ENCODE measurements around the gene CNPY4. TPM values are rescaled to one million over a fixed set of nuclear protein-coding genes. Genes with fewer than 3 reads are reported as not detected.

Gene CNPY4
- total RNA-seq, 1 experiment from 2014 or later = 10.4 TPM

GRCh38 chr7:100075418-100075817, 44.0 kb upstream of the CNPY4 start:
- H2AK5ac ChIP-seq (ENCODE audit: insufficient read length, low read length) = no peak overlapping the region
- H3K4me1 Mint-ChIP-seq = peaks cover 5 to 8% of the 10 kb centered on the region in 2 experiments
- H3K18ac ChIP-seq (ENCODE audit: insufficient read length, low read depth, low read length) = no peak overlapping the region
- H2AFZ ChIP-seq (ENCODE audit: low read length) = no peak overlapping the region
- H3K27me3 Mint-ChIP-seq (ENCODE audit: low read depth) = peaks cover 5% of the 10 kb centered on the region; the same call in 1 of the 2 replicates
- H4K91ac ChIP-seq (ENCODE audit: insufficient read length, low read depth, low read length) = no peak overlapping the region
- H4K8ac ChIP-seq (replicated peaks; ENCODE audit: insufficient read length, low read depth, low read length) = no peak overlapping the region
- H3K9me3 Mint-ChIP-seq = peaks cover 66 to 88% of the 10 kb centered on the region in 2 experiments
- H3K4me3 Mint-ChIP-seq = no peak overlapping the region
- H3K4me1 ChIP-seq (ENCODE audit: insufficient read depth, low read length) = peaks cover 3% of the 10 kb centered on the region; the same call in 1 of the 2 replicates
- no peak overlapping the region for H3K4me2 ChIP-seq (ENCODE audit: insufficient read depth, insufficient read length, low read length)
- H2BK120ac ChIP-seq (ENCODE audit: low read depth, low read length, poor library complexity, severe bottlenecking) = no peak overlapping the region
- H3T11ph ChIP-seq (ENCODE audit: low read length) = no peak overlapping the region
- H3K23me2 ChIP-seq (ENCODE audit: insufficient read length, low read depth, low read length, poor library complexity, severe bottlenecking) = peaks cover under 1% of the 10 kb centered on the region
- no peak for TF ChIP-seq CTCF (conservative IDR thresholded peaks at IDR 0.05)
- H3K23ac ChIP-seq (ENCODE audit: insufficient read length, low read depth, low read length) = no peak overlapping the region
- no peak overlapping the region for H2BK20ac ChIP-seq (ENCODE audit: low read depth, low read length, poor library complexity, severe bottlenecking)
- peaks cover 52% of the 10 kb centered on the region for H3K9me3 ChIP-seq (ENCODE audit: control insufficient read depth, low read depth, low read length)
- H3K27me3 ChIP-seq (ENCODE audit: insufficient read depth, low read length) = no peaks in the 10 kb centered on the region
- H3K27ac Mint-ChIP-seq = no peak overlapping the region
- no peak overlapping the region for H3K9ac ChIP-seq (ENCODE audit: extremely low read depth, insufficient read length, low read length)
- H2BK15ac ChIP-seq (ENCODE audit: low read depth, low read length) = no peak overlapping the region
- H3K79me2 ChIP-seq (ENCODE audit: insufficient read depth, low read length) = peaks cover 23% of the 10 kb centered on the region
- no peak overlapping the region for H4K5ac ChIP-seq (ENCODE audit: insufficient read length, low read depth, low read length)
- no peaks in the 10 kb centered on the region for H3K79me1 ChIP-seq (ENCODE audit: insufficient read depth, low read depth, low read length, poor library complexity, severe bottlenecking)
- H3K14ac ChIP-seq (ENCODE audit: insufficient read depth, low read length) = no peak overlapping the region
- H2BK12ac ChIP-seq (ENCODE audit: insufficient read length, low read depth, low read length) = no peak overlapping the region
- no peak overlapping the region for H3K56ac ChIP-seq (ENCODE audit: insufficient read length, low read depth, low read length)
- no peak overlapping the region for H2BK5ac ChIP-seq (ENCODE audit: insufficient read length, low read length)
- WGBS (ENCODE audit: extremely low coverage, insufficient read length, low lambda C conversion rate) = no CpG with 5 or more reads among the region's 6 CpGs
- H3K27ac ChIP-seq (ENCODE audit: insufficient read length, low read depth, low read length) = no peak overlapping the region
- no peak for DNase-seq
- H3K36me3 Mint-ChIP-seq (ENCODE audit: insufficient read depth in 1 of 3, low read depth in 3 of 3) = peaks cover 96 to 98% (median 97%) of the 10 kb centered on the region in 3 experiments
- no peaks in the 10 kb centered on the region for H4K20me1 ChIP-seq (ENCODE audit: control insufficient read depth, insufficient read depth, insufficient read length)
- H3K4ac ChIP-seq (ENCODE audit: low read depth, low read length) = no peak overlapping the region

Data from H9 (cell line).